GM18907 (cell line): Measurements from ENCODE around the gene CC2D2A.
"Not testable (repeated sequence)": the region's sequence is repeated elsewhere in the genome, so short reads cannot be mapped to it uniquely, and the experiment has no call there.

ENCODE experiments used
- ATAC-seq: cut with Tn5 transposase; IDR thresholded peaks from one replicate; pipeline ENCODE4 v1.9.1; 2021; ENCODE audit warnings: mild to moderate bottlenecking, moderate library complexity; ENCODE audit not compliant: unreplicated experiment

The CC2D2A gene

DNA sequence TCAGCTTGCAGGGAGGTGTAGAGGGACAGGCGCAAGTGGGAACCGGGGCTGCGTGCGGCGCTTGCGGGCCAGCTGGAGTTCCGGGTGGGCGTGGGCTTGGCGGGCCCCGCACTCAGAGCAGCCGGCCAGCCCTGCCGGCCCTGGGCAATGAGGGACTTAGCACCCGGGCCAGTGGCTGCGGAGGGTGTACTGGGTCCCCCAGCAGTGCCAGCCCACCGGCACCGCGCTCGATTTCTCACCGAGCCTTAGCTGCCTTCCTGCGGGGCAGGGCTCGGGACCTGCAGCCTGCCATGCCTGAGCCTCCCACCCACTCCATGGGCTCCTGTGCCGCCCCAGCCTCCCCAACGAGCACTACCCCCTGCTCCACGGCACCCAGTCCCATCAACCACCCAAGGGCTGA lies 145.2 kb downstream of the CC2D2A start:
- not testable (repeated sequence) for ATAC-seq

DNA sequence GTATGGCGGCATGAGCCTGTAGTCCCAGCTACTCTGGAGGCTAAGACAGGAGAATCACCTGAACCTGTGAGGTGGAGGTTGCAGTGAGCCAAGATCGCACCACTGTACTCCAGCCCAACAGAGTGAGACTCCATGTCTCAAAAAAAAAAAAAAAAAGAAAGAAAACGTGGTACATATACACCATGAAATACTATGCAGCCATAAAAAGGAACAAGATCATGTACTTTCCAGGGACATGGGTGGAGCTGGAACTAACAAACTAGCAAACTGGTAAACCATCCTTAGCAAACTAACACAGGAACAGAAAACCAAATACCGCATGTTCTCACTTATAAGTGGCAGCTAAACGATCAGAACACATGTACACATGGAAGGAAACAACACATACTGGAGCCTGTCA lies 147.7 kb downstream of the CC2D2A start:
- not testable (repeated sequence) for ATAC-seq

DNA sequence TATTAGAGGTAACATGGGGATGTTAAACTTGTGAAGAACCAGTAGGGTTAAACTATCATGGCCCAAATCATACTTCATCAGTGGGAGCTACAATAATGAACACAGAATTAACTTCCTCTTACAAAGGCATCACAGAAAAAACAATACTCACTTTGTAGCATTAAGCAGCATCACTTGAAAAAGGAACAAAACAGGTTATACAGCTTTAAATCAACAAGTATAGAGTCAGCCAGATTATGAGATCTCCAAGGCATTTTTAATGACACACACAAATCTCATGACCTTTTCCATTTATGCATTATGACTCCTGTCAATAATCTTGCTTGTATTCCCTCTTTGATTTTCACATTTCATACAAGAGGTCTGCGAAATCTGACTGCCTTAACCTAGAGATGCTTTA lies 167.1 kb downstream of the CC2D2A start:
- no peak for ATAC-seq

DNA sequence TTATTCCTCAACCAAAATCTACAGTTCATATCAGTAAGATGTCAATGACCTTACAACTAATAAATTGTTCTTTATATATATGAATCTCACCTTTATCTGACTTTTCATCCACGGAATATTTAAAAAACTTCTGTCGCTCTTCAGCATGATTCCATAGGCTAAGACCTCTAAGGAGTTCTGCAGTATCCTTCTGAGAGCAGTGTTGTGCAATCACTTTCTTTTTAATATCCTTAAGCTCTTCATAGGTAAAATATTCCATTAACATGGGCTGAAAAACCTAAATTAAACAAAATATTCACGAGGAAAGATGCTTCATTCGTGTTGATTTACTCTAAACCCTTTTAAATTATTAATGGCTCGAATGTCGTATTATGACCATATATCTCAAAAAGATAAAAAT lies 168.7 kb downstream of the CC2D2A start:
- no peak for ATAC-seq

DNA sequence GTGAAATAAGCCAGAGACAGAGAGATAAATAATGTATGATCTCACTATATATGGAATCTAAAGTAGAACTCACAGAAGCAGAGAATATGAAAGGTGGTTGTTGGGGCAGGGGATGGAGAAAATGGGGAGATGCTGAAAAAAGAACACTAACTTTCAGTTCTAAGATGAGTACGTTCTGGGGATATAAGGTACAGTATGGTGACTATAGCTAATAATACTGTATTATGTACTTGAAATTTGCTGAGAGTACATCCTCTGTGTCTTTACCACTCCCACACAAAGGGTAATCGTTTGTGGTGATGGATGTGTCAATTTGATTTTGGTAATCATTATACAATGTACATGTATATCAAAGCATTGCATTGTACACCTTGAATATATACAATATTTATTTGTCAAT lies 178.9 kb downstream of the CC2D2A start:
- peak; percentile 56 for ATAC-seq

DNA sequence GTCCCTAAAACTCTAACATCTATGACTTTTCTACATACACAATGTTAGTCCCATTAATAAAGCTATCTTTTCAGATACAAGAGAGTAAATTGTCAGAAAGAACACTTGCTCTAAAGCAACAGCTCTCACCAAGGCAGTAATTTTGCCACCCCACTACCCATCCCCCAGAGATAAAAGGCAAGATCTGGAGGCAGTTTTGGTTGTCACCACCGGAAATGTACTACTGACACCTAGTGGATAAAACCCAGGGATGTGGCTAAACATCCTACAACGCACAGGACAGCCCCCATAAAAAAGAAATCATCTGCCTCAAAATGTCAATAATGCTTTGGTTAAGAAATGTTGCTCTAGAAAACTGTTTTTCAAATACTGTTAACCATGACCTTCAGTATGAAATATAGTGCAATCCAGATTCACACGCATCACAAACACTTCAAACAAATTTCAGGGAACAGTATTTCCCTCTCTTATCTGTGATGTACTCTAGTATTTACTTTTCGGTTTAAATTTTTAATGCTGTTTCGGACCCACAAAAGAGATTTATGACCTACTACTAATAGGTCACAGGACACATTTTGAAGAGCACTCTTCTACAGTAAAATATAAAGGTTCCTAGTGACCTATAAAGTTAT lies 180.3 kb downstream of the CC2D2A start:
- peak; percentile 45 for ATAC-seq
